ENCODE measurements around the gene CSF2. TPM values are rescaled to one million over a fixed set of nuclear protein-coding genes. Genes with fewer than 3 reads are reported as not detected.
A peak's percentile ranks its signal among the peaks of the same experiment; 100 is the strongest.

CSF2 gene
- total RNA-seq, 3 donors from 2014 or later (not counting 1 experiment from before 2014, with no cell fraction given): 0.65 to 1.2 (median 0.82) TPM

DNA sequence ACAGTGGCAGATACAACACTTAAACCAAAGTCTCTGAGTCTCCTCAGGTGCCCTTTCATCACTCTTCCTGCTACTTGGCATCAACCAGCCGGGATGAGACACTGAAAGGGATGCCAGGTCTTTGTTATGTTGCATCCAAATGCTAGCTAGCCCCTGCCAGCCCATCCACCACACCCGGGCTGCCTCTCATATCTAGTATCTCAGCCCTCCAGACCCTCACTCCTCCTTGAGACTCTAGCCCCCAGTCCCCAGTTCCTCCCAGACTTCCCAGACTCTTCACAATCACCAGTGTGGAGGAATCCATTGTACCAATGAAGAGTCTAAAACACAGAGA lies 21.5 kb downstream of the CSF2 start:
- Histone ChIP-seq H3K27ac (ENCODE audit: low read length) (no peak overlapping the region), H3K4me1 (ENCODE audit: control insufficient read depth, insufficient read depth, low read length) (peaks cover 33% of the 10 kb centered on the region), H3K27me3 (ENCODE audit: control insufficient read depth, insufficient read depth, low read length) (no peaks in the 10 kb centered on the region), H3K36me3 (ENCODE audit: control insufficient read depth, insufficient read depth, low read length) (no peaks in the 10 kb centered on the region), H3K9me3 (ENCODE audit: control insufficient read depth, insufficient read depth, low read length) (no peaks in the 10 kb centered on the region), H3K4me3 (ENCODE audit: low read length) (no peak overlapping the region)
- peaks cover 49 to 57% of the 10 kb centered on the region in 2 donors for H3K4me1 Mint-ChIP-seq
- DNase-seq (no peak), ATAC-seq (peak in 1 of 3 donors; percentile 25)
- H3K9me3 Mint-ChIP-seq: no peaks in the 10 kb centered on the region
- 73% methylated on average over 2 of the region's 2 CpGs for WGBS (ENCODE audit: insufficient coverage)
- H3K4me3 Mint-ChIP-seq: peak overlapping the region; percentile 19
- H3K36me3 Mint-ChIP-seq: no peaks in the 10 kb centered on the region
- TF ChIP-seq, protein P1, sequence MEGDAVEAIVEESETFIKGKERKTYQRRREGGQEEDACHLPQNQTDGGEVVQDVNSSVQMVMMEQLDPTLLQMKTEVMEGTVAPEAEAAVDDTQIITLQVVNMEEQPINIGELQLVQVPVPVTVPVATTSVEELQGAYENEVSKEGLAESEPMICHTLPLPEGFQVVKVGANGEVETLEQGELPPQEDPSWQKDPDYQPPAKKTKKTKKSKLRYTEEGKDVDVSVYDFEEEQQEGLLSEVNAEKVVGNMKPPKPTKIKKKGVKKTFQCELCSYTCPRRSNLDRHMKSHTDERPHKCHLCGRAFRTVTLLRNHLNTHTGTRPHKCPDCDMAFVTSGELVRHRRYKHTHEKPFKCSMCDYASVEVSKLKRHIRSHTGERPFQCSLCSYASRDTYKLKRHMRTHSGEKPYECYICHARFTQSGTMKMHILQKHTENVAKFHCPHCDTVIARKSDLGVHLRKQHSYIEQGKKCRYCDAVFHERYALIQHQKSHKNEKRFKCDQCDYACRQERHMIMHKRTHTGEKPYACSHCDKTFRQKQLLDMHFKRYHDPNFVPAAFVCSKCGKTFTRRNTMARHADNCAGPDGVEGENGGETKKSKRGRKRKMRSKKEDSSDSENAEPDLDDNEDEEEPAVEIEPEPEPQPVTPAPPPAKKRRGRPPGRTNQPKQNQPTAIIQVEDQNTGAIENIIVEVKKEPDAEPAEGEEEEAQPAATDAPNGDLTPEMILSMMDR (IDR thresholded peaks at IDR 0.05): no peak
- H3K27me3 Mint-ChIP-seq (ENCODE audit: low read depth in 2 of 2): peaks cover 5 to 7% of the 10 kb centered on the region in 2 donors
- intact Hi-C loops (cut with micrococcal nuclease): no loop called here
- H3K27ac Mint-ChIP-seq: peak overlapping the region; percentile 78 to 84

DNA sequence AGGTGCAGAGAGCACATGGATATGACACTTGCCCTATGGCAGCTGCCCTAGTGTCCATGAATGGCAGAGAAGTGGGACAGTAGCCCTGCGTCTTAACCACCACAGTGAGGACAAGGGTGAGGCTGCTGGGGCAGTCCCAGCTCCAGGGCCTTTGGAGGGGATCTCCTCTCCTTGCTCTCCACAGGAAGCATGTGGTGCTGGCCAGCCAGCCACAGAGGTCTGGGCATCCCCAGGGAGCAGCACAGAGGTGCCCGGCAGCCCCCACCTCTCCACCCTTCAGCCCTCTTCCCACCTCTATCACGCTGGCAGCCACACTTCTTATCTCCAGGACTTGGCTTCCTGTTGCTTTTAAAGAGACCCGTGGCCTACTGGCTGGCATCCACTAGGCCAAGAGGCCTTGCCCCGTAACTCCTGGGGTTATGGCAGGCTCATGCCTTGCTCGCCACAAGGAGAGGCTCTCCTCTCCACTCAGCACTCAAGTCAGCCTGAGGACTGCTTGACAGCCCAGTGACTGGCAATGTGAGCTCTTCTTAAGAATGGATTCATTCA lies 21.9 kb downstream of the CSF2 start:
- ATAC-seq (peak; percentile 11 to 56 (median 48)), DNase-seq (peak; percentile 31 to 34)
- H3K27ac Mint-ChIP-seq: peak overlapping the region; percentile 78 to 84
- Histone ChIP-seq H3K36me3 (ENCODE audit: control insufficient read depth, insufficient read depth, low read length) (no peaks in the 10 kb centered on the region), H3K9me3 (ENCODE audit: control insufficient read depth, insufficient read depth, low read length) (no peaks in the 10 kb centered on the region), H3K27ac (ENCODE audit: low read length) (no peak overlapping the region), H3K4me1 (ENCODE audit: control insufficient read depth, insufficient read depth, low read length) (peaks cover 37% of the 10 kb centered on the region), H3K27me3 (ENCODE audit: control insufficient read depth, insufficient read depth, low read length) (no peaks in the 10 kb centered on the region), H3K4me3 (ENCODE audit: low read length) (no peak overlapping the region)
- intact Hi-C loops (cut with micrococcal nuclease): no loop called here
- peak overlapping the region; percentile 26 for H3K4me3 Mint-ChIP-seq
- no peaks in the 10 kb centered on the region for H3K36me3 Mint-ChIP-seq
- WGBS (ENCODE audit: insufficient coverage): 42% methylated on average over 6 of the region's 6 CpGs
- H3K9me3 Mint-ChIP-seq: no peaks in the 10 kb centered on the region
- H3K27me3 Mint-ChIP-seq (ENCODE audit: low read depth in 2 of 2): peaks cover 5 to 7% of the 10 kb centered on the region in 2 donors
- TF ChIP-seq, protein P1 (IDR thresholded peaks at IDR 0.05): no peak
- H3K4me1 Mint-ChIP-seq: peaks cover 49 to 59% of the 10 kb centered on the region in 2 donors

DNA sequence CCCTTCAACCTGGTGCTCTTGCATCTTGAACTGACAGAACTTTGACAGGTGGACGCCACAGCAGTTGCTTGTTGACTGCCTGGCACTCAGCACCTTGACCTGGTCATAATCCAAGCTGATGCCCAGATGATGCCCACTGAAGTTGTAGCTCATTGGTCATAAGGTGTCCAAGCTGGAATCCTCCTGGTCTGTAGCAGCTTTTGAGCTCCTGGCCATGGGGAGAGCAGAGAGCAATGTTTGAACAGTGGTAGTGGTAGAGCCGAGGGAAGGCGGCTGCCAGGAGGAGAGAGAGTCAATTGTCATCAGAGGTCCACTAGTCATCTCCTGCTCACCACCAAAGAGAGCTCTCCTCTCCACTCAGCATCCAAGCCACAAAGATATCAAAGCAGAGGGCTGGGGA lies 23.3 kb downstream of the CSF2 start:
- H3K27ac Mint-ChIP-seq: peak overlapping the region; percentile 78 to 92
- TF ChIP-seq, protein P1 (IDR thresholded peaks at IDR 0.05): no peak
- H3K4me1 ChIP-seq (ENCODE audit: control insufficient read depth, insufficient read depth, low read length): peaks cover 51% of the 10 kb centered on the region
- peaks cover 5 to 7% of the 10 kb centered on the region in 2 donors for H3K27me3 Mint-ChIP-seq (ENCODE audit: low read depth in 2 of 2)
- intact Hi-C loops (cut with micrococcal nuclease): no loop called here
- H3K9me3 Mint-ChIP-seq: no peaks in the 10 kb centered on the region
- H3K36me3 Mint-ChIP-seq: no peaks in the 10 kb centered on the region
- no peaks in the 10 kb centered on the region for H3K27me3 ChIP-seq (ENCODE audit: control insufficient read depth, insufficient read depth, low read length)
- H3K27ac ChIP-seq (ENCODE audit: low read length): no peak overlapping the region
- DNase-seq (no peak), ATAC-seq (no peak)
- no peaks in the 10 kb centered on the region for H3K9me3 ChIP-seq (ENCODE audit: control insufficient read depth, insufficient read depth, low read length)
- H3K4me1 Mint-ChIP-seq: peaks cover 61 to 69% of the 10 kb centered on the region in 2 donors
- no peaks in the 10 kb centered on the region for H3K36me3 ChIP-seq (ENCODE audit: control insufficient read depth, insufficient read depth, low read length)
- no peak overlapping the region for H3K4me3 Mint-ChIP-seq
- no peak overlapping the region for H3K4me3 ChIP-seq (ENCODE audit: low read length)
- 100% methylated on average over 1 of the region's 3 CpGs for WGBS (ENCODE audit: insufficient coverage)

DNA sequence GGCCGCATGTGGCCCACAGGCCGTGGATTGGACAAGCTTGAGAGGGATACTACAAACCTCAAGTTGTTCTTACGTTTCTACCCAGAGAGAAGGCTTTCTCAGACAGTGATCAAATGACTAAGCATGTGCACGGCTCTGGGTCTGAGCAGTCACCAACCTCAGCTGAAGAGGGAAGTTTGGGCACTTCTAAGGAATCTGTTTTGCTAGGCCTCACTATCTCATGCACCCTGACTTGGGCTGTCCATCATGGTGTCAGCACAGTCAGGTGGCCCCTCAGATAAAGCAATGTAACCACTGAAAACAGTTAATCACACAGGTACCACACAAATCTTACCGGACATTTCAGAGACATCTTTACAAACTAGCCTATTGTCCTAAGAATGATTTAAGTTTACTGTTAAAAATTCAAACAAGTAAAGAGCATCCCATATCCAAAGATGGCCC lies 24.6 kb downstream of the CSF2 start:
- Mint-ChIP-seq H3K27me3 (ENCODE audit: low read depth in 2 of 2) (peaks cover 5 to 7% of the 10 kb centered on the region in 2 donors), H3K36me3 (no peaks in the 10 kb centered on the region), H3K4me1 (peaks cover 74 to 81% of the 10 kb centered on the region in 2 donors), H3K27ac (peak overlapping the region; percentile 92), H3K4me3 (no peak overlapping the region), H3K9me3 (no peaks in the 10 kb centered on the region)
- H3K4me3 ChIP-seq (ENCODE audit: low read length): no peak overlapping the region
- no peaks in the 10 kb centered on the region for H3K9me3 ChIP-seq (ENCODE audit: control insufficient read depth, insufficient read depth, low read length)
- no peak overlapping the region for H3K27ac ChIP-seq (ENCODE audit: low read length)
- H3K36me3 ChIP-seq (ENCODE audit: control insufficient read depth, insufficient read depth, low read length): no peaks in the 10 kb centered on the region
- no peak for ATAC-seq
- DNase-seq: no peak
- H3K27me3 ChIP-seq (ENCODE audit: control insufficient read depth, insufficient read depth, low read length): no peaks in the 10 kb centered on the region
- intact Hi-C loops (cut with micrococcal nuclease): loop anchor here (2.0 kb wide), 2 partner anchors 17 to 71 kb away; no protein-coding TSS in a partner anchor
- TF ChIP-seq, protein P1 (IDR thresholded peaks at IDR 0.05): no peak
- 74% methylated on average over 5 of the region's 5 CpGs for WGBS (ENCODE audit: insufficient coverage)
- peaks cover 64% of the 10 kb centered on the region for H3K4me1 ChIP-seq (ENCODE audit: control insufficient read depth, insufficient read depth, low read length)

Measured in natural killer cell (primary cell).